ENCODE results near the gene AQP2. TPM values are rescaled to one million over a fixed set of nuclear protein-coding genes. Genes with fewer than 3 reads are reported as not detected.

The AQP2 gene
- total RNA-seq, 3 donors from 2014 or later = not detected

DNA sequence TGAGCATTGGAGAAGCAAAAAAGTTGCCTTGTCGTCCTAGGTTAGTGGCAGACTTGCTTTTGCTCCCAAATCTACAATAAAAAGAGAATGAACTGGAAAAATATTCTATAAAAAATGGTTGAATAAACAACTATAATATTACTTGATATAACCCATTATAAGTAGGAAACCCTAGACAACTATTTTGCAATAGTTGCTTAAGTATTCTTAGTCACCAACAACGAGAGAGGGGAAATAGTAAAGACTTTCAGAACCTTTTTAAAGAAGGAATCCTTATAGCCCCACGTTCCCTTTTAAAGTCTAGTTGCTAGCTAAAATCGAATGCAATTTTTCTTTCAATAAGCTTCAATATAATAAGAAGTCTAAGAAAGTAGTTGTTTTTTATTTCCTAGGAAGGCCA is 39.7 kb downstream of the AQP2 start:
- no peak overlapping the region for H3K4me3 ChIP-seq
- intact Hi-C loops (cut with DNase I; ENCODE audit: low total_unique reads) = no loop called here
- no peak overlapping the region for H3K27ac ChIP-seq
- H3K27me3 ChIP-seq = no peaks in the 10 kb centered on the region
- DNase-seq (ENCODE audit: low spot score in 2 of 2) = no peak
- no peaks in the 10 kb centered on the region for H3K36me3 ChIP-seq
- H3K9me3 ChIP-seq = no peaks in the 10 kb centered on the region
- TF ChIP-seq POLR2AphosphoS5 (IDR thresholded peaks at IDR 0.05) = no peak
- TF ChIP-seq, protein P1, sequence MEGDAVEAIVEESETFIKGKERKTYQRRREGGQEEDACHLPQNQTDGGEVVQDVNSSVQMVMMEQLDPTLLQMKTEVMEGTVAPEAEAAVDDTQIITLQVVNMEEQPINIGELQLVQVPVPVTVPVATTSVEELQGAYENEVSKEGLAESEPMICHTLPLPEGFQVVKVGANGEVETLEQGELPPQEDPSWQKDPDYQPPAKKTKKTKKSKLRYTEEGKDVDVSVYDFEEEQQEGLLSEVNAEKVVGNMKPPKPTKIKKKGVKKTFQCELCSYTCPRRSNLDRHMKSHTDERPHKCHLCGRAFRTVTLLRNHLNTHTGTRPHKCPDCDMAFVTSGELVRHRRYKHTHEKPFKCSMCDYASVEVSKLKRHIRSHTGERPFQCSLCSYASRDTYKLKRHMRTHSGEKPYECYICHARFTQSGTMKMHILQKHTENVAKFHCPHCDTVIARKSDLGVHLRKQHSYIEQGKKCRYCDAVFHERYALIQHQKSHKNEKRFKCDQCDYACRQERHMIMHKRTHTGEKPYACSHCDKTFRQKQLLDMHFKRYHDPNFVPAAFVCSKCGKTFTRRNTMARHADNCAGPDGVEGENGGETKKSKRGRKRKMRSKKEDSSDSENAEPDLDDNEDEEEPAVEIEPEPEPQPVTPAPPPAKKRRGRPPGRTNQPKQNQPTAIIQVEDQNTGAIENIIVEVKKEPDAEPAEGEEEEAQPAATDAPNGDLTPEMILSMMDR (IDR thresholded peaks at IDR 0.05) = no peak
- no peak for TF ChIP-seq POLR2A (IDR thresholded peaks at IDR 0.05)
- H3K4me1 ChIP-seq = no peaks in the 10 kb centered on the region

DNA sequence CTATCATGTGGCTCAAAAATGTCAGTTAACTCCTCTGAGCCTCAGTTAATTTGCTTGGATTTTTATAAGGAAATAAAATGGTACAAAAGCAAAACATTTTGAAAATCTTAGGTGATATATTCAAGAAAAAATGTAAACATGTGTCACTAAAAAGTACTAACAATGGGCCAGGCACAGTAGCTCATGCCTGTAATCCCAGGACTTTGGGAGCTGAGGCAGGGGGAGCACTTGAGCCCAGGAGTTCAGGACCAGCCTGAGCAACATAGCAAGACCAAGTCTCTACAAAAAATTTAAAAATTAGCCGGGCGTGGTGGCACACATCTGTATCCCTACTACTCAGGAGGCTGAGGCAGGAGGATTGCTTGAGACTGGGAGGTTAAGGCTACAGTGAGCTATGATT is 47.9 kb downstream of the AQP2 start:
- DNase-seq (ENCODE audit: low spot score in 2 of 2) = no peak
- intact Hi-C loops (cut with DNase I; ENCODE audit: low total_unique reads) = no loop called here
- Histone ChIP-seq H3K4me3 (no peak overlapping the region), H3K27me3 (no peaks in the 10 kb centered on the region), H3K9me3 (no peaks in the 10 kb centered on the region), H3K27ac (no peak overlapping the region), H3K36me3 (no peaks in the 10 kb centered on the region), H3K4me1 (no peaks in the 10 kb centered on the region)
- TF ChIP-seq POLR2AphosphoS5 (IDR thresholded peaks at IDR 0.05) = no peak

DNA sequence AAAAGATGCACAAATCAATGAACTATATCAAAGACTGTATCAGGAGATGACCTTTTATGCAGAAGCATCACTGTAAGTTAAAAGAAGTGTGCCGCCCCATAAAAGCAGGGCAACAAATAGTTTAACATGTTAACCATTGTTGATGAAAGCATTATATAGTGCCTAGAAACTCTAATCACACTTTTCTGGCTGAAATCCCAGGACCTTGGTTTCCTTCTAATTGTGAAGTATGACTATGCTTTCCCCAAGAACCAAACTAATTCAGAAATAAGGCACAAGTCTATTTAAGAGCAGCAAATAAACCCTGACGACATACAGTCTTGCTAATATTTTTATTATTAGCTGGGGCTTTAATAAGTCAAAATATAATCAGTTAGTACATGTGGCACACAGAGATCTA is 53.1 kb downstream of the AQP2 start:
- no peaks in the 10 kb centered on the region for H3K36me3 ChIP-seq
- intact Hi-C loops (cut with DNase I; ENCODE audit: low total_unique reads) = no loop called here
- DNase-seq (ENCODE audit: low spot score in 2 of 2) = no peak
- no peak overlapping the region for H3K4me3 ChIP-seq
- no peaks in the 10 kb centered on the region for H3K9me3 ChIP-seq
- H3K27ac ChIP-seq = no peak overlapping the region
- TF ChIP-seq POLR2AphosphoS5 (IDR thresholded peaks at IDR 0.05) = no peak
- no peak for TF ChIP-seq POLR2A (IDR thresholded peaks at IDR 0.05)
- TF ChIP-seq, protein P1 (IDR thresholded peaks at IDR 0.05) = no peak
- no peaks in the 10 kb centered on the region for H3K4me1 ChIP-seq
- no peaks in the 10 kb centered on the region for H3K27me3 ChIP-seq

DNA sequence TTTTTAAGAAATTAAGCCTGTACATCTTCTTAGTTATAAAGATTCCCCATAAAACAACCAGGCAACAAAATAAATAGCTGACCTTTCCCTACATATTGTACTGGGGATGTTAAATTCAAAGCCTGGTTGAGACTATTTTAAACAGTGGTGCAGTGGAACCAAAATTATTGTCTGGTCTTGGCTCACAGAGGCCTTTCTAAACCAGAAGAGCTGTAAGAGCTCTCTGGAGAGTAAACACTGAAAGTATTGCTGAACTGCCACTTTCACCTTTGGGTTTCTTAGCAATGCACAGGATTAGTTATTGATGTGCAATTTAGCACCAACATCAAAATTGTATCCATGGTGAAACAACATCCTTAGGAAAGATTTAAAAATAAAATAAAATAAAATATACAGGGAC is 54.2 kb downstream of the AQP2 start:
- Histone ChIP-seq H3K27ac (no peak overlapping the region), H3K36me3 (no peaks in the 10 kb centered on the region)

DNA sequence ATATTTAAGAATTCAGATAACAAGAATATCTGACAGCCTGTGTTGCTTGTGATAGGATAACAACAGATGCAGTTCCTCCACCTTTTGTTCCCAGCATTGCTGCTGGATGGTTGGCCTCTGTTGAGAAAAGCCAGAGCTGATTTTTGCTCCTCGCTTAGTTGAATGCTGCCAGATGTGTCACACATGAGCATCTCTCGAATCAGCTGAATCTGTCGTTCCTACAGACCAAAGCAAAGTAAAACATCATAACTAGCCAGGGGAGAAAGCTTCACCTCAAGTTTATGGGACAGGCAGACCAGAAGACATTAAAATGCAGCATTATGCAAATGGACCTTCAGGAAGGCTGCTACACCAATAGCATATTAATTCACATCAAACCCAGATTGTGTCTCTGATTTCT is 54.6 kb downstream of the AQP2 start:
- H3K4me3 ChIP-seq = no peak overlapping the region
- no peak overlapping the region for H3K27ac ChIP-seq
- no peaks in the 10 kb centered on the region for H3K9me3 ChIP-seq
- no peak for DNase-seq (ENCODE audit: low spot score in 2 of 2)
- TF ChIP-seq, protein P1 (IDR thresholded peaks at IDR 0.05) = no peak
- TF ChIP-seq POLR2AphosphoS5 (IDR thresholded peaks at IDR 0.05) (no peak), POLR2A (IDR thresholded peaks at IDR 0.05) (no peak)
- H3K4me1 ChIP-seq = no peaks in the 10 kb centered on the region
- intact Hi-C loops (cut with DNase I; ENCODE audit: low total_unique reads) = loop anchor here (2.0 kb wide), 1 partner anchor 74 kb away; no protein-coding TSS in a partner anchor
- H3K27me3 ChIP-seq = no peaks in the 10 kb centered on the region
- no peaks in the 10 kb centered on the region for H3K36me3 ChIP-seq

More for the DNA sequence above, 54.2 kb downstream of the AQP2 start:
- H3K9me3 ChIP-seq = no peaks in the 10 kb centered on the region
- intact Hi-C loops (cut with DNase I; ENCODE audit: low total_unique reads) = loop anchor here (2.0 kb wide), 1 partner anchor 74 kb away; no protein-coding TSS in a partner anchor
- no peaks in the 10 kb centered on the region for H3K27me3 ChIP-seq
- no peaks in the 10 kb centered on the region for H3K4me1 ChIP-seq
- TF ChIP-seq, protein P1 (IDR thresholded peaks at IDR 0.05) = no peak
- TF ChIP-seq POLR2A (IDR thresholded peaks at IDR 0.05) = no peak
- no peak for TF ChIP-seq POLR2AphosphoS5 (IDR thresholded peaks at IDR 0.05)
- no peak overlapping the region for H3K4me3 ChIP-seq
- DNase-seq (ENCODE audit: low spot score in 2 of 2) = no peak

DNA sequence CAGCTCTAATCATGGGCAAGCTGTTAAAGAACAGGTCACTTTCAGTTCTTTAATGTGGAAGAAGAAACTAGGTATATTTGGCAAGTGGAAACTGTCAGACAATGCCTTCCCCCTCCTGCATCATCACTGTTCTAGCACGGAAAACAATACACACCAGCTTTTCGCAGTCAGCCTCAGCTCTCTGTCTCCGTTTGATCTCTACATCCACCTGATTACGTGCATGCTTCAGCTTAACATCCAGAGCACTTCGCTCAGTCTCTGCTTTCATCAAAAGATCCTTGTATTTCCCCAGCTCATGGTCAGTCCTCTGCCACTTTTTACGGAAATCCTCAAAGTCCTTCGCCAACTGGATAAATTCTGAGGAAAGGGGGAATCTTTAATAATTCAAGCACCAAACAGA is 55.7 kb downstream of the AQP2 start:
- intact Hi-C loops (cut with DNase I; ENCODE audit: low total_unique reads) = no loop called here
- H3K27me3 ChIP-seq = no peaks in the 10 kb centered on the region
- no peaks in the 10 kb centered on the region for H3K4me1 ChIP-seq
- TF ChIP-seq POLR2AphosphoS5 (IDR thresholded peaks at IDR 0.05) = no peak
- TF ChIP-seq POLR2A (IDR thresholded peaks at IDR 0.05) = no peak
- TF ChIP-seq, protein P1 (IDR thresholded peaks at IDR 0.05) = no peak
- DNase-seq (ENCODE audit: low spot score in 2 of 2) = no peak
- H3K27ac ChIP-seq = no peak overlapping the region
- no peaks in the 10 kb centered on the region for H3K36me3 ChIP-seq
- no peak overlapping the region for H3K4me3 ChIP-seq
- no peaks in the 10 kb centered on the region for H3K9me3 ChIP-seq

Measured in breast epithelium (tissue), 4 donors.